Endothelial cell (in vitro differentiated cells): ENCODE measurements around the gene SLC18A3. TPM values are rescaled to one million over a fixed set of nuclear protein-coding genes. Genes with fewer than 3 reads are reported as not detected.

ENCODE experiments used
- DNase-seq: peaks from one replicate; pipeline ENCODE4 v3.0.0; 2021; ENCODE audit warnings: low spot score
- H3K27ac Mint-ChIP-seq: one replicate; pipeline ENCODE4 v1.8.0; 2021; ENCODE audit warnings: mixed read lengths, inconsistent platforms; ENCODE audit not compliant: unreplicated experiment
- H3K27me3 Mint-ChIP-seq: one replicate; pipeline ENCODE4 v1.8.0; 2021; ENCODE audit warnings: mild to moderate bottlenecking, moderate library complexity, mixed read lengths, inconsistent platforms; ENCODE audit not compliant: unreplicated experiment
- H3K36me3 Mint-ChIP-seq: one replicate; pipeline ENCODE4 v1.8.0; 2021; ENCODE audit warnings: mild to moderate bottlenecking, low read depth, mixed read lengths, inconsistent platforms; ENCODE audit not compliant: unreplicated experiment
- H3K4me1 Mint-ChIP-seq: one replicate; pipeline ENCODE4 v1.8.0; 2021; ENCODE audit warnings: mild to moderate bottlenecking, mixed read lengths, inconsistent platforms; ENCODE audit not compliant: unreplicated experiment
- H3K4me3 Mint-ChIP-seq: one replicate; pipeline ENCODE4 v1.8.0; 2021; ENCODE audit warnings: mild to moderate bottlenecking, mixed read lengths, inconsistent platforms; ENCODE audit not compliant: unreplicated experiment
- H3K9me3 Mint-ChIP-seq: one replicate; pipeline ENCODE4 v1.8.0; 2021; ENCODE audit warnings: mixed read lengths, inconsistent platforms; ENCODE audit not compliant: unreplicated experiment
- CTCF ChIP-seq: fragments of 200-600 bp; sonication (generic); IDR thresholded peaks from one replicate; pipeline ENCODE4 v1.5.0; 2021; ENCODE audit warnings: antibody characterized with exemption; ENCODE audit not compliant: unreplicated experiment
- total RNA-seq: library from RNA; stranded (reverse); fragmentation: NEBNext Ultra II Directional; extraction: Animal tissue kit (Norgen Biotek cat#: 25700); gene quantifications from one replicate; pipeline ENCODE4 v1.2.1, GENCODE V29; 2021; ENCODE audit not compliant: unreplicated experiment

Gene SLC18A3
- total RNA-seq, 1 donor from 2014 or later = 0.72 TPM

DNA sequence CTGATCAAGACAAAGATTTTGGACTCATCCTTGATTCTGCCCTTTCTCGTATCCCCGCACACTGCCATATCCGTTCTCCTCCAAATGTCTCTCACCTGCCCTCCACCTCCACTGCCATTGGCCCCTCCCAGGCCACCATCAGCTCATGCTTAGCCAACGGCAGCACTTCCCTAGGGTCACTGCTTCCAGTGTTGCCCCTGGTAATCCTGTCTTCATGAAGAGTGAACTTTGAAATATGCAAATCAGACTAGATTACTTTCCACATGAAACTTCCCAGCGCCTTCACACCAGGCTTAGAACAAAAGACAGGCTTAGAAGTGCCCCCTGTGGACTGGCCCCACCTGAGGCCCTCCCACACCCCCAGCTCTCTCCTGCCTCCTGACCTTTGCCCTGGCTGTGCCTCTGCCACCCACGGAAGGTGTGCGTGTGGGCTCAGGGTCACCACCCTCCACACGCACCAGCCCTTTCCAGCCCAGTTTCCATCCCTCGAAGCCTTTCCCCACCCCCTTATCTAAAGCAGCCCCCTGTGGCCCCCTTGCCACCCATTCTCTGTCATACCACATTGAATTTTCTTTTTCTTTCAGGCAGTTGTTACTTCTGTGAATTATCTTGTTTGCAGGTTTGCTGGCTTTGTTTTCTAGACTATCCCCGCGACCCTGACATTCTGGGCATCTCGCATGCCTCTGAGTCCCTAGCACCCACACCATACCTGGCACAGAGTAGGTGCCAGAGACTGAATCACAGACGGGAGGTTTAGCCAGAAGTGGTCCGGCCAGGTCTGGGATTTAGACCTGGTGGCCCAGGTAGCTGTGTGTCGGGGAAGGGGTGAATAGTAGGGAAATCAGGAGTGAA, 42.5 kb downstream of the SLC18A3 start:
- H3K4me1 Mint-ChIP-seq = peaks cover 41% of the 10 kb centered on the region
- peaks cover 8% of the 10 kb centered on the region for H3K27me3 Mint-ChIP-seq
- no peak for TF ChIP-seq CTCF
- no peak overlapping the region for H3K27ac Mint-ChIP-seq
- no peak for DNase-seq
- no peaks in the 10 kb centered on the region for H3K9me3 Mint-ChIP-seq
- H3K36me3 Mint-ChIP-seq = peaks cover 3% of the 10 kb centered on the region
- H3K4me3 Mint-ChIP-seq = no peak overlapping the region

DNA sequence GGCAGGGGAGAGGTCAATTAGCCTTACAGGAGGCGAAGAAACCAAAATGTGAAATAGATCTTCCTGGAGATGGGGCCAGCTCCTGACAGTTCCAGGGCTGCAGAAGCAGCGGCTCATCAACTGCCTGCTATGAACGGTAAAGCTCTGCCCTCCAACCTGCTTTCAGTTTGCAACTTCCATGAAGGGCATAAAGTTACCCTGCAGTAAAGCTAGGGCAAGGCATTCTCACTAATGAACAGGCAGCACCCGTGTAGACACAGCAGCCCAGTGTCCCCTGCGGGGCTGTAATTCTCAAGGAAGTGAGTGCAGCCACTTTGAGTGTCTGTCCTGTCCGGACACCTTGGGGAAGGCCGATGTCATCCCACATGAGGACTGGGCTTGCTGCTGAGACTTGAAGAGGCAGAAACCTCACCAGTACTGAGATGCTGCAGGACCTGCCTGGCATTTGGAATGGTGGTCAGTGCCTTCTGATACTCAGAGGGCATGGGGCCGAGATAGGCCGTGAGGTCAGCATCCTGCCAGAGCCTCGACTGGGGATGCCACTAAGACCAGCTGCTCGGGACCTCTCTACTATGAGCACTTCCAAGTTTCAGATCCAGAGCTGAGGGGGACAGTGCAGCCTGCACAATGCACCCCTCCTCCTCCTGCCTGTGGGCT, 43.3 kb downstream of the SLC18A3 start:
- Mint-ChIP-seq H3K4me1 (peaks cover 34% of the 10 kb centered on the region), H3K36me3 (peaks cover 3% of the 10 kb centered on the region), H3K27me3 (peaks cover 8% of the 10 kb centered on the region), H3K4me3 (no peak overlapping the region), H3K9me3 (no peaks in the 10 kb centered on the region), H3K27ac (no peak overlapping the region)
- no peak for TF ChIP-seq CTCF
- DNase-seq = no peak

DNA sequence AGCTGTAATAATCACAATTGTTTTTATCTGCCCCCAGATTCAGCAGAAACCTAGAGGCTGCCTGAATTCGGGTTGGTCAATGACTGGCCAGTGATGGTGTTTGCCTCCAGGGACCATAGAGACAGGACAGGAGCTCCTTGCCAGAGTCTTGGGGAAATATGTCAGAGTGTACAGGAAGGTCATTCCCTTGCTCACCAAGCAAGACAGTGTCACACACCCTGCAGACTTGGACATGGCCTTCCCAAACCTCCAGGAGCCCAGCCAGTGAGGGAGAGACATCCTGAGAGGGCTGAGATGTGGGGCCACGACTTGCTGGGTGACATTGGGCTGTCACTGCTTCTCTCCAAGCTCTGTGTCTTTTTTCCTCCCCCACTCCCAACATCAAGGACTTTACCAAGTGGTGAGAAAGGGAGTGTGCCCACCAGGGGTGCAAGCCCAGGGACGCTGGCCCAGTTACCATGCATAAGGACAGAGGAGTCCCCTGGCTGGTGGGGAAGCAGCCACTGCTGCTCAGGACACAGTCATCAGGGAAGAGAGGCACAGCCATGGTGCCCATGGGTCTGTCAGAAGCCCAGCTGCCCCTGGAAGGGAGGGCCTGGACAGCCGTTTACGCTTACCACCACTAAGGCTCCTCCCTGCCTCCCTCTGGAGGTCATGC, 44.1 kb downstream of the SLC18A3 start:
- DNase-seq = no peak
- H3K27me3 Mint-ChIP-seq = peaks cover 5% of the 10 kb centered on the region
- peaks cover 3% of the 10 kb centered on the region for H3K36me3 Mint-ChIP-seq
- TF ChIP-seq CTCF = no peak
- no peak overlapping the region for H3K27ac Mint-ChIP-seq
- H3K4me3 Mint-ChIP-seq = no peak overlapping the region
- peaks cover 27% of the 10 kb centered on the region for H3K4me1 Mint-ChIP-seq
- H3K9me3 Mint-ChIP-seq = no peaks in the 10 kb centered on the region

- Mint-ChIP-seq H3K27me3 (peaks cover 5% of the 10 kb centered on the region), H3K36me3 (peaks cover 3% of the 10 kb centered on the region), H3K4me1 (peaks cover 19% of the 10 kb centered on the region), H3K9me3 (no peaks in the 10 kb centered on the region), H3K27ac (no peak overlapping the region), H3K4me3 (no peak overlapping the region)
- no peak for DNase-seq
- TF ChIP-seq CTCF = no peak
Measured at GRCh38 chr10:49655099-49655498, 45.0 kb downstream of the SLC18A3 start.
